Measurements from ENCODE around the gene CCL25. TPM values are rescaled to one million over a fixed set of nuclear protein-coding genes. Genes with fewer than 3 reads are reported as not detected.

Gene CCL25
- total RNA-seq, 1 experiment from 2014 or later, result not detected

DNA sequence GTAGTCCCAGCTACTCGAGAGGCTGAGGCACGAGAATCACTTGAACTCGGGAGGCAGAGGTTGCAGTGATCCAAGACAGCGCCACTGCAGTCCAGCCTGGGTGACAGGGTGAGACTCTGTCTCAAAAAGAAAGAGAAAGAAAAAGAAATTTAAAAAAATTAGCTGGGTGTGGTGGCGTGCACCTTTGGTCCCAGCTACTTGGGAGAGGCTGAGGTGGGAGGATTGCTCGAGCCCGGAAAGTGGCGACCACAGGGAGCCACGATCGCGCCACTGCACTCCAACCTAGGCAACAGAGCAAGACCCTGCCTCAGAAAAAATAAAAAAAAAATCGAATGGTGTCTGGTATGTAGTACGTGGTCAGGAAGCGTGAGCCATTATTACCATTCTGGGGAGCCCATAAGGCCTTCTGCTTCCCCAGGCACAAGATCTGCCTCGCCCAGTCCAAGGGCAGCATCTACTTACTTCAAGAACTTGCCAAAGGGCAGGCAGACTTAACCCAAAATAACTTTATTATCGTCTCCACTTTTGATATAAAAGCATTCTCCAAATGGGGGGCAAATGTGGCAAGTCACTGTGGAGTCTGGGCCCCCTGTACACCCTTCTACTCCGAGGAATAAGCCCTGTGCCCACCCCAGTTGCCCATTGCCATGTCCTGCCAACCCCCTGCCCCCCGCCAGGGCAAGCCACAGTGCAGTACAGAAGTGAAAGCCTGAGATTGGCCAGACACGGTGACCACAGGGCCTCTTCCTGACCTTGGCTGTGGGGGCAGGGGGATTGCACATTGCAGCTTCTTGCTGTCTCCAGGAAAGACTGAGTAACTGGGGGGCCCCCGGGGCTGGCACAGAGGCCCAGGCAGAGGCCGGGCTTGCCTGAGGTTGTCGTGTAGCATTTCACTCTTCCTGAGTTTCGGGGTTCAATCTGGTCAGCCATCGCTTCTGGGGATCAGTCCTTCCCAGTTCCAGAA is 12.6 kb downstream of the CCL25 start:
- no peaks in the 10 kb centered on the region for H3K9me2 ChIP-seq (ENCODE audit: insufficient read depth)

More for the DNA sequence above, 12.6 kb downstream of the CCL25 start:
- DNase-seq (ENCODE audit: low read depth, low spot score), result no peak
- ChIA-PET CTCF (no interaction called here), POLR2A (no interaction called here), RAD21 (ENCODE audit: low non-redundant PET in 1 of 2, low total read pairs in 2 of 2, uncharacterized antibody in 2 of 2, unreplicated experiment in 2 of 2) (interaction anchor here in 1 of 2 experiments (0.7 kb wide), 1 partner anchor 59 kb away, joined by 4 read pairs; no protein-coding TSS in a partner anchor)
- Histone ChIP-seq H3K27me3 (ENCODE audit: insufficient read depth, low read length) (no peaks in the 10 kb centered on the region), H3K9me3 (ENCODE audit: control insufficient read depth in 1 of 2, insufficient read depth in 1 of 2, low read depth in 1 of 2, low read length in 2 of 2) (peaks cover 0 to 6% of the 10 kb centered on the region in 2 experiments; a peak in 1 of 4 replicates), H3K27ac (ENCODE audit: low read depth, low read length) (no peak overlapping the region), H2AFZ (ENCODE audit: low read depth, low read length, poor library complexity, severe bottlenecking) (no peak overlapping the region), H3K9ac (ENCODE audit: low read length) (no peak overlapping the region), H3K79me2 (ENCODE audit: insufficient read depth, low read length) (no peaks in the 10 kb centered on the region), H3K36me3 (ENCODE audit: control insufficient read depth in 1 of 2, insufficient read depth in 2 of 2, low read length in 2 of 2) (no peaks in the 10 kb centered on the region), H4K20me1 (ENCODE audit: insufficient read depth) (no peaks in the 10 kb centered on the region), H3K4me2 (ENCODE audit: low read length) (no peak overlapping the region), H3K4me1 (ENCODE audit: control insufficient read depth in 1 of 2, insufficient read depth in 2 of 2, low read length in 2 of 2) (no peaks in the 10 kb centered on the region; a peak in 1 of 4 replicates), H3K4me3 (replicated peaks in 1 of 2; ENCODE audit: low read depth in 1 of 2, low read length in 2 of 2) (no peak overlapping the region)
- TF ChIP-seq ZNF274 (IDR thresholded peaks at IDR 0.05; ENCODE audit: low read depth, low read length), result no peak
- TF ChIP-seq EZH2 (IDR thresholded peaks at IDR 0.05), result no peak
- TF ChIP-seq CBX3 (IDR thresholded peaks at IDR 0.05; ENCODE audit: low read depth), result no peak
- TF ChIP-seq, protein P1, sequence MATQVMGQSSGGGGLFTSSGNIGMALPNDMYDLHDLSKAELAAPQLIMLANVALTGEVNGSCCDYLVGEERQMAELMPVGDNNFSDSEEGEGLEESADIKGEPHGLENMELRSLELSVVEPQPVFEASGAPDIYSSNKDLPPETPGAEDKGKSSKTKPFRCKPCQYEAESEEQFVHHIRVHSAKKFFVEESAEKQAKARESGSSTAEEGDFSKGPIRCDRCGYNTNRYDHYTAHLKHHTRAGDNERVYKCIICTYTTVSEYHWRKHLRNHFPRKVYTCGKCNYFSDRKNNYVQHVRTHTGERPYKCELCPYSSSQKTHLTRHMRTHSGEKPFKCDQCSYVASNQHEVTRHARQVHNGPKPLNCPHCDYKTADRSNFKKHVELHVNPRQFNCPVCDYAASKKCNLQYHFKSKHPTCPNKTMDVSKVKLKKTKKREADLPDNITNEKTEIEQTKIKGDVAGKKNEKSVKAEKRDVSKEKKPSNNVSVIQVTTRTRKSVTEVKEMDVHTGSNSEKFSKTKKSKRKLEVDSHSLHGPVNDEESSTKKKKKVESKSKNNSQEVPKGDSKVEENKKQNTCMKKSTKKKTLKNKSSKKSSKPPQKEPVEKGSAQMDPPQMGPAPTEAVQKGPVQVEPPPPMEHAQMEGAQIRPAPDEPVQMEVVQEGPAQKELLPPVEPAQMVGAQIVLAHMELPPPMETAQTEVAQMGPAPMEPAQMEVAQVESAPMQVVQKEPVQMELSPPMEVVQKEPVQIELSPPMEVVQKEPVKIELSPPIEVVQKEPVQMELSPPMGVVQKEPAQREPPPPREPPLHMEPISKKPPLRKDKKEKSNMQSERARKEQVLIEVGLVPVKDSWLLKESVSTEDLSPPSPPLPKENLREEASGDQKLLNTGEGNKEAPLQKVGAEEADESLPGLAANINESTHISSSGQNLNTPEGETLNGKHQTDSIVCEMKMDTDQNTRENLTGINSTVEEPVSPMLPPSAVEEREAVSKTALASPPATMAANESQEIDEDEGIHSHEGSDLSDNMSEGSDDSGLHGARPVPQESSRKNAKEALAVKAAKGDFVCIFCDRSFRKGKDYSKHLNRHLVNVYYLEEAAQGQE (IDR thresholded peaks at IDR 0.05; ENCODE audit: low read depth), result no peak
- no peak for TF ChIP-seq CTCF (IDR thresholded peaks at IDR 0.05 in 2 of 3, conservative IDR thresholded peaks at IDR 0.05 in 1 of 3; ENCODE audit: borderline replicate concordance in 1 of 3, insufficient read depth in 1 of 3, low read depth in 2 of 3, low read length in 2 of 3)
- no peak for TF ChIP-seq ZBTB33 (IDR thresholded peaks at IDR 0.05; ENCODE audit: extremely low read depth, insufficient replicate concordance, low read length)
- no peak for TF ChIP-seq RAD21 (IDR thresholded peaks at IDR 0.05; ENCODE audit: low read depth)
- no peak for TF ChIP-seq EZH2phosphoT487 (IDR thresholded peaks at IDR 0.05; ENCODE audit: borderline replicate concordance)
- ATAC-seq, result no peak
- intact Hi-C loops (cut with micrococcal nuclease), result no loop called here
- BruUV-seq (replicated peaks), result no TSS peak

All from HCT116 (cell line).